HG02840 (cell line): ENCODE results near the gene PTPN4.
A peak's percentile ranks its signal among the peaks of the same experiment; 100 is the strongest.

Source experiments
- ATAC-seq: cut with Tn5 transposase; IDR thresholded peaks from one replicate; pipeline ENCODE4 v1.9.1; 2021; ENCODE audit warnings: mild to moderate bottlenecking, moderate library complexity, moderate number of reproducible peaks; ENCODE audit not compliant: unreplicated experiment, low FRiP score

The PTPN4 gene

GRCh38 chr2:119730671-119731177, 29.0 kb upstream of the PTPN4 start:
- no peak for ATAC-seq

GRCh38 chr2:119731983-119732382, 27.7 kb upstream of the PTPN4 start:
- no peak for ATAC-seq

GRCh38 chr2:119732601-119733164, 27.0 kb upstream of the PTPN4 start:
- no peak for ATAC-seq

- no peak for ATAC-seq
Measured at GRCh38 chr2:119734047-119734446, 25.7 kb upstream of the PTPN4 start.

GRCh38 chr2:119735565-119735964, 24.2 kb upstream of the PTPN4 start:
- ATAC-seq = no peak

- ATAC-seq = no peak
Measured at GRCh38 chr2:119736021-119736420, 23.7 kb upstream of the PTPN4 start.

- no peak for ATAC-seq
Measured at GRCh38 chr2:119739580-119740255, 20.0 kb upstream of the PTPN4 start.

- no peak for ATAC-seq
Measured at GRCh38 chr2:119741001-119741400, 18.7 kb upstream of the PTPN4 start.

- ATAC-seq = no peak
Measured at GRCh38 chr2:119741868-119742267, 17.9 kb upstream of the PTPN4 start.

GRCh38 chr2:119744335-119744939, 15.3 kb upstream of the PTPN4 start:
- ATAC-seq = no peak

GRCh38 chr2:119745566-119745965, 14.2 kb upstream of the PTPN4 start:
- no peak for ATAC-seq

- ATAC-seq = no peak
Measured at GRCh38 chr2:119746836-119747686, 12.7 kb upstream of the PTPN4 start.

- no peak for ATAC-seq
Measured at GRCh38 chr2:119748135-119748534, 11.6 kb upstream of the PTPN4 start.

- no peak for ATAC-seq
Measured at GRCh38 chr2:119749477-119750012, 10.2 kb upstream of the PTPN4 start.

- no peak for ATAC-seq
Measured at GRCh38 chr2:119751706-119752105, 8.0 kb upstream of the PTPN4 start.

- ATAC-seq = peak; percentile 53
Measured at GRCh38 chr2:119753041-119753929, 6.4 kb upstream of the PTPN4 start.

- ATAC-seq = no peak
Measured at GRCh38 chr2:119753930-119754321, 5.8 kb upstream of the PTPN4 start.

GRCh38 chr2:119755906-119756305, 3.8 kb upstream of the PTPN4 start:
- no peak for ATAC-seq

- ATAC-seq = no peak
Measured at GRCh38 chr2:119756837-119757236, 2.9 kb upstream of the PTPN4 start.
